ENCODE results near the gene BABAM2.

Gene BABAM2

GRCh38 chr2:28291811-28292440 is 401.4 kb downstream of the BABAM2 start:
- DNase-seq = no peak
- peak overlapping the region; percentile 2 for H3K4me3 Mint-ChIP-seq
- peak overlapping the region; percentile 79 for H3K27ac Mint-ChIP-seq
- H3K4me1 Mint-ChIP-seq = peaks cover 40% of the 10 kb centered on the region
- no peaks in the 10 kb centered on the region for H3K9me3 Mint-ChIP-seq
- peaks cover 4% of the 10 kb centered on the region for H3K36me3 Mint-ChIP-seq (ENCODE audit: low read depth)
- no peaks in the 10 kb centered on the region for H3K27me3 Mint-ChIP-seq
- ATAC-seq = no peak

- Mint-ChIP-seq H3K4me1 (peaks cover 42% of the 10 kb centered on the region), H3K36me3 (ENCODE audit: low read depth) (peaks cover 3% of the 10 kb centered on the region), H3K4me3 (peak overlapping the region; percentile 13), H3K27me3 (no peaks in the 10 kb centered on the region), H3K9me3 (no peaks in the 10 kb centered on the region), H3K27ac (peak overlapping the region; percentile 79)
- ATAC-seq (peak; percentile 94), DNase-seq (peak; percentile 21)
Observed at GRCh38 chr2:28292491-28292890, 402.0 kb downstream of the BABAM2 start.

DNA sequence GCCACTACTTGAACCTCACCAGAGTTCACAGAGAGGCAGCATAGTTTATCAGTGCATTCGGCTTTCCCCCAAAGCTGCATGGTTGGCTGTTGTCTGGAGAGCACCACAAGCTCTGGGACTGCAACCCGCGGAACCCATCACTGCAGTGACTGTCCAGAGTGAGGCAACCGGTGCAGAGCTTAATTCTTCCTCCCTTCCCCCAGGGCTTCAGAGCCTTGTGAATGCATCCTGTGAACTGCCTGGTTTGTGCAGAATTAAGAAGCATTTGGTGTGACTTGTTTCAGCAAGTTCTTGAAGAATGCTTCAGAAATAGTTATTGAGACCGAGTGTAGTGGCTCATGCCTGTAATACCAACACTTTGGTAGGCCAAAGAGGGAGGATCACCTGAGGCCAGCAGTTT is 402.9 kb downstream of the BABAM2 start:
- H3K9me3 Mint-ChIP-seq = no peaks in the 10 kb centered on the region
- peaks cover 46% of the 10 kb centered on the region for H3K4me1 Mint-ChIP-seq
- DNase-seq (no peak), ATAC-seq (no peak)
- peaks cover 2% of the 10 kb centered on the region for H3K36me3 Mint-ChIP-seq (ENCODE audit: low read depth)
- H3K4me3 Mint-ChIP-seq = no peak overlapping the region
- peak overlapping the region; percentile 15 for H3K27ac Mint-ChIP-seq
- H3K27me3 Mint-ChIP-seq = no peaks in the 10 kb centered on the region

DNA sequence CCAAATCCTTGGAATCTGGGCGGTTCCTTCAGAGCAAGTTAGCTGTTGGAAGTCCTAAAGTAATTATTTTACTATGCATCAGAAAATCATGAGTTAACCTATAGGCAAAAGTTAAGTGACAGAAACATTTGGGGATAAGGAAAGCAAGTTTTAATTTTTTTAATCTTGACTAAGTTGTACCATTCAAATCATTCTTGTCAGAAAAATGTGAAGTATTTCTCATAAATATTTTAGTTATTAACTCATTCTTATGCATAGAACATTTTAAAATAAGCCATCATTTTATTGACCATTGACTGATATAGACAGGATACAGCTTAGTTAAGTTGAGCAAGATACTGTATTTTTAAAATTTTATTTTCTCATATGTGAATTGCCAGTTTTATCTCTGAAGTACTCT is 403.9 kb downstream of the BABAM2 start:
- Mint-ChIP-seq H3K4me3 (no peak overlapping the region), H3K27ac (no peak overlapping the region), H3K4me1 (peaks cover 46% of the 10 kb centered on the region), H3K9me3 (no peaks in the 10 kb centered on the region), H3K27me3 (no peaks in the 10 kb centered on the region), H3K36me3 (ENCODE audit: low read depth) (peaks cover 5% of the 10 kb centered on the region)
- DNase-seq = no peak
- ATAC-seq = no peak

GRCh38 chr2:28296243-28296642 is 405.7 kb downstream of the BABAM2 start:
- Mint-ChIP-seq H3K4me1 (peaks cover 33% of the 10 kb centered on the region), H3K9me3 (no peaks in the 10 kb centered on the region), H3K36me3 (ENCODE audit: low read depth) (peaks cover 10% of the 10 kb centered on the region), H3K4me3 (no peak overlapping the region), H3K27me3 (no peaks in the 10 kb centered on the region), H3K27ac (peak overlapping the region; percentile 50)
- ATAC-seq = peak; percentile 41
- no peak for DNase-seq

DNA sequence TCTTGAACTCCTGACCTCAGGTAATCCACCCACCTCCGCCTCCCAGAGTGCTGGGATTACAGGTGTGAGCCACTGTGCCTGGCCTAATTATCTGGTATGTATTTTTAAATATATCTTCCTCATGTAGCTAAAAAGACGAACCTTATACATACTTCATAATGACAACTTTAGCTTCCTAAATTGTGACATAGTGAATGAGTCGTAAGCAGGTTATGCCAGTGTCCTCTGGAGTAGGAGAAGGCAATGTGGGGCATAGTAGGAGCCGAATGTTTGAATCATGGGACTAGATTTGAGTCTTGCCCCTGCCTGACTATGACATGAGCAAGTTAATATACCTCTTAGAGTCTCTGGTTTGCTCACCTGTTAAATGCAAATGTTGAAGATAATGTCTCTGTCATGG is 406.4 kb downstream of the BABAM2 start:
- no peaks in the 10 kb centered on the region for H3K27me3 Mint-ChIP-seq
- no peak for DNase-seq
- ATAC-seq = no peak
- H3K27ac Mint-ChIP-seq = no peak overlapping the region
- peaks cover 12% of the 10 kb centered on the region for H3K36me3 Mint-ChIP-seq (ENCODE audit: low read depth)
- H3K4me3 Mint-ChIP-seq = no peak overlapping the region
- H3K4me1 Mint-ChIP-seq = peaks cover 28% of the 10 kb centered on the region
- no peaks in the 10 kb centered on the region for H3K9me3 Mint-ChIP-seq

- Mint-ChIP-seq H3K27me3 (no peaks in the 10 kb centered on the region), H3K9me3 (no peaks in the 10 kb centered on the region), H3K36me3 (ENCODE audit: low read depth) (peaks cover 14% of the 10 kb centered on the region), H3K4me1 (peaks cover 22% of the 10 kb centered on the region), H3K4me3 (no peak overlapping the region), H3K27ac (no peak overlapping the region)
- ATAC-seq (no peak), DNase-seq (no peak)
Observed at GRCh38 chr2:28297531-28297930, 407.0 kb downstream of the BABAM2 start.

DNA sequence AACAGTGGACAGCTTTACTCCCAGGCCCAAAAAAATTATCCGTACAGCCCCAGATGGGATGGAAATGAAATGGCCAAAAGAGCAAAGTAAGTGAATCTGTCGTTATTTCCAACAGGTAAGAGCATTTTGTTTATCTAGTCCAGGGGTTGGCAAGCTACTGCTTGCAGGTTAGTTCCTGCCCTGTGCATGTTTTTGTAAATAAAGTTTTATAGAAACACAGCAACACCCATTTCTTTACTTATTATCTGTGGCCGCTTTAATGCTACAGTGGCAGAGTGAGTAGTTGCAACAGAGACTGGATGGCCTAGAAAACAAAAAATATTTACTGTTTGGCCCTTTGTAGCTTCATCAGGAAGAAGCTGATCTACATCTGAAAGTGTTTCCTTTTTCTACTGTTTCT is 407.9 kb downstream of the BABAM2 start:
- Mint-ChIP-seq H3K36me3 (ENCODE audit: low read depth) (peaks cover 21% of the 10 kb centered on the region), H3K9me3 (no peaks in the 10 kb centered on the region), H3K27ac (no peak overlapping the region), H3K27me3 (no peaks in the 10 kb centered on the region), H3K4me3 (no peak overlapping the region), H3K4me1 (peaks cover 13% of the 10 kb centered on the region)
- DNase-seq (no peak), ATAC-seq (no peak)

GRCh38 chr2:28300485-28301341 is 410.2 kb downstream of the BABAM2 start:
- H3K4me3 Mint-ChIP-seq = no peak overlapping the region
- peaks cover 31% of the 10 kb centered on the region for H3K36me3 Mint-ChIP-seq (ENCODE audit: low read depth)

GRCh38 chr2:28305202-28305601 is 414.7 kb downstream of the BABAM2 start:
- no peaks in the 10 kb centered on the region for H3K27me3 Mint-ChIP-seq
- no peak overlapping the region for H3K4me3 Mint-ChIP-seq
- no peak overlapping the region for H3K27ac Mint-ChIP-seq
- no peaks in the 10 kb centered on the region for H3K4me1 Mint-ChIP-seq
- H3K36me3 Mint-ChIP-seq (ENCODE audit: low read depth) = peaks cover 35% of the 10 kb centered on the region
- ATAC-seq (no peak), DNase-seq (no peak)
- peaks cover 4% of the 10 kb centered on the region for H3K9me3 Mint-ChIP-seq

More at GRCh38 chr2:28300485-28301341, 410.2 kb downstream of the BABAM2 start:
- Mint-ChIP-seq H3K27me3 (no peaks in the 10 kb centered on the region), H3K9me3 (peaks cover 4% of the 10 kb centered on the region), H3K4me1 (peaks cover 11% of the 10 kb centered on the region), H3K27ac (no peak overlapping the region)
- DNase-seq = no peak
- ATAC-seq = no peak

DNA sequence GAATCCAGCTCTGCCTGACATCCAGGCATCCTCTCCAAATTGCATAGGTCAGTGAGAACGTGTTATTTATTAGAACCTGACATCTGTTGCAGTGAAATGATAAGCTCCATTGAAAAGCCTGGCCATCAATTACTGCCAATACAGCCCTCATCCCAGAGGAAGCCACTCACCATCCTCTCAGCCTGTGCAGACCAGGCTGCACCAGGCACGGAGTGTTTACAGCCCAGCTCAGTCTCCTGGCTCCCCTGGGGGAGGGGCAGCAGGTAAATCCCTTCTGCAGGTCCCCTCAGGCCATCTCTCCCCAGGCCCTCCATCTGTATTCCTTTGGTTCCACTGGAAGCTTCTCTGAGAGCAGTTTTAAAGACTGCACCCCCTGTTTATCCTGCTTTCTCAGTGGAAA is 419.6 kb downstream of the BABAM2 start:
- ATAC-seq (no peak), DNase-seq (no peak)
- no peak overlapping the region for H3K4me3 Mint-ChIP-seq
- H3K27me3 Mint-ChIP-seq = no peaks in the 10 kb centered on the region
- H3K9me3 Mint-ChIP-seq = no peaks in the 10 kb centered on the region
- H3K36me3 Mint-ChIP-seq (ENCODE audit: low read depth) = peaks cover 17% of the 10 kb centered on the region
- no peak overlapping the region for H3K27ac Mint-ChIP-seq
- no peaks in the 10 kb centered on the region for H3K4me1 Mint-ChIP-seq

- H3K27ac Mint-ChIP-seq = no peak overlapping the region
- no peaks in the 10 kb centered on the region for H3K9me3 Mint-ChIP-seq
- no peaks in the 10 kb centered on the region for H3K27me3 Mint-ChIP-seq
- peaks cover 2% of the 10 kb centered on the region for H3K4me1 Mint-ChIP-seq
- peaks cover 10% of the 10 kb centered on the region for H3K36me3 Mint-ChIP-seq (ENCODE audit: low read depth)
- no peak for ATAC-seq
- H3K4me3 Mint-ChIP-seq = no peak overlapping the region
- no peak for DNase-seq
Observed at GRCh38 chr2:28311660-28312249, 421.2 kb downstream of the BABAM2 start.

DNA sequence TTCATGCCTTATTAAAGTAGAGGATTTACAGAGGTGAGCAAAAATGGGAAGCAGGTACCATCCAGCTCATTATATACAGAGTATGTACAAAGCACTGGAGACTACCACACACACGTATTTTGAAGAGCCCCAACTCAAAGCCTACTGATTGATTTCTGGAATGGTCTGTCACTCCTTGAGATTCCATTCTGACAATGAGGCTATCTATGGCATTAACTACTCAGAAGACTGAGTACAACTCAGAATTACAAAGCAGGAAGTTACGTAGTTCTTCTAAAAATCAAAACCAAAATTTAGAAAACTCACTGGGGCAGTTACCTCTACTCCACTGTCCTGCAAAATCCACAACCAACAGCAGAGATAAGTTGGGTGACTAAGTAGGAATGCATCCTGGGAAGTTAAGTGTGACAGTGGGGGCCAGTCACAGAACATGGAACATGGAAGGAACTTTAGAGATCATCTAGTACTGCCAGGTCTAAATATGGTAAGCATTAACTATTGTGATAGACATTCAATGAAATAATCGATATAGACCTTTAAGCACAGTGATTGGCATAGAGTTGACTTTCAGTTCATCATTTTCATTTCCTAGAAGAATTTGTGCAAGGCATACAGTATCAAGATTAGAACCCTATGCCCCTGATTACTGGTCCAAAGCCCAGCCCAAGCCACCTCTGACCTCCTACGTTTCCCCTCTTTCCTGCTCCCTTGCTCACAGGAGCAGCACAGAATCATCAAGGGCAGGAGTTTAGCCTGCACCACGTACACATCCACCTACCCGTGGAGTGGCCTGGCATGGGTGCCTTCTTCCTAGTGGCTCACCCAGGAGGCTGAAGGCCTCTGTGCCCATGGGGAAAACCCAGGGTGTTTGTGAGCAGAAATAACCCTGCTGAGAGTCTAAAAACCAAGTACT is 422.0 kb downstream of the BABAM2 start:
- Mint-ChIP-seq H3K27me3 (no peaks in the 10 kb centered on the region), H3K36me3 (ENCODE audit: low read depth) (peaks cover 10% of the 10 kb centered on the region), H3K4me1 (peaks cover 2% of the 10 kb centered on the region), H3K27ac (peak overlapping the region; percentile 36), H3K9me3 (no peaks in the 10 kb centered on the region), H3K4me3 (no peak overlapping the region)
- DNase-seq (no peak), ATAC-seq (no peak)

DNA sequence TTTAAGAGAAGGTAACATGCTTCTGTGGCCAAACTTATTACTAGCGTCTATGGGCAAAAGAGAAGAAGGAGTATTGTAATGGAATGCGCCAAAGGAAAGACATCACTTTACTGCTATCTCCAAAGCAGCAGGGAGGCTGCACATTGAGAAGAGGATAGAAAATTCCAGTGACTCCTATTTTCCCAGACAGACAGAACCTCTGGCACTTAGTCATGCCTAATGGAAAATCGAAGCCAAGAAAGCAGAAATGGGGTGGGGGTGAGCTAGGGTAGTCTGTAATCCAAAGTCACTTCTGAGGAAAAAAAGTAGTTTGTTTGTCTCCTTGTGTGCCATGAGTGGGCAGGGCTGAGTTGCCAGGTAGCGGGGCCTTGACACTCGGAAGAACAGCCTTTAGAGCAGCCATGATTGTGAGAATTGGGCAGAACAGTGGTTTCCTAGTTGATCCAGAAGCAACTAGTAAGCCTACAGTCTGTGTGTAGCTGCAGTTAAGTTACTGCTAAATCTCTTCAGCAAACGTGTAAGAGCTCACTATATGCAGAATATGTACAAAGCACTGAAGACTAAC is 422.8 kb downstream of the BABAM2 start:
- Mint-ChIP-seq H3K36me3 (ENCODE audit: low read depth) (peaks cover 6% of the 10 kb centered on the region), H3K9me3 (no peaks in the 10 kb centered on the region), H3K4me1 (peaks cover 2% of the 10 kb centered on the region), H3K4me3 (no peak overlapping the region), H3K27ac (peak overlapping the region; percentile 36), H3K27me3 (no peaks in the 10 kb centered on the region)
- no peak for DNase-seq
- no peak for ATAC-seq
